Mucosa of rectum (tissue), 2 donors: ENCODE results near the gene CACNA1H.

Source experiments
- H3K27ac ChIP-seq, 2 donors: one replicate each; pipeline ENCODE4 v1.7.0; 2013; ENCODE audit warnings: inconsistent platforms in 2 of 2, low read depth in 2 of 2, low read length in 2 of 2
- H3K27me3 ChIP-seq, 2 donors: one replicate each; pipeline ENCODE4 v1.7.0; 2013; ENCODE audit warnings: low read length in 2 of 2; ENCODE audit not compliant: control insufficient read depth in 2 of 2, insufficient read depth in 2 of 2
- H3K36me3 ChIP-seq, 2 donors: one replicate each; pipeline ENCODE4 v1.7.0; 2013; ENCODE audit warnings: low read length in 2 of 2; ENCODE audit not compliant: control insufficient read depth in 2 of 2, insufficient read depth in 2 of 2
- H3K4me1 ChIP-seq, 2 donors: one replicate each; pipeline ENCODE4 v1.7.0; 2013; ENCODE audit warnings: low read length in 2 of 2, mild to moderate bottlenecking in 1 of 2; ENCODE audit not compliant: control insufficient read depth in 2 of 2, insufficient read depth in 2 of 2
- H3K4me3 ChIP-seq, 2 donors: one replicate each; pipeline ENCODE4 v1.7.0; 2013; ENCODE audit warnings: low read length in 2 of 2
- H3K9ac ChIP-seq, 2 donors: one replicate each; pipeline ENCODE4 v1.7.0; 2013; ENCODE audit warnings: low read length in 2 of 2, low read depth in 1 of 2, mild to moderate bottlenecking in 1 of 2
- H3K9me3 ChIP-seq, 2 donors: one replicate each; pipeline ENCODE4 v1.7.0; 2013; ENCODE audit warnings: low read length in 2 of 2; ENCODE audit not compliant: control insufficient read depth in 2 of 2
- donor health status: healthy.
- donor health status: Normal muscosa, but diverticular disease.

The CACNA1H gene

DNA sequence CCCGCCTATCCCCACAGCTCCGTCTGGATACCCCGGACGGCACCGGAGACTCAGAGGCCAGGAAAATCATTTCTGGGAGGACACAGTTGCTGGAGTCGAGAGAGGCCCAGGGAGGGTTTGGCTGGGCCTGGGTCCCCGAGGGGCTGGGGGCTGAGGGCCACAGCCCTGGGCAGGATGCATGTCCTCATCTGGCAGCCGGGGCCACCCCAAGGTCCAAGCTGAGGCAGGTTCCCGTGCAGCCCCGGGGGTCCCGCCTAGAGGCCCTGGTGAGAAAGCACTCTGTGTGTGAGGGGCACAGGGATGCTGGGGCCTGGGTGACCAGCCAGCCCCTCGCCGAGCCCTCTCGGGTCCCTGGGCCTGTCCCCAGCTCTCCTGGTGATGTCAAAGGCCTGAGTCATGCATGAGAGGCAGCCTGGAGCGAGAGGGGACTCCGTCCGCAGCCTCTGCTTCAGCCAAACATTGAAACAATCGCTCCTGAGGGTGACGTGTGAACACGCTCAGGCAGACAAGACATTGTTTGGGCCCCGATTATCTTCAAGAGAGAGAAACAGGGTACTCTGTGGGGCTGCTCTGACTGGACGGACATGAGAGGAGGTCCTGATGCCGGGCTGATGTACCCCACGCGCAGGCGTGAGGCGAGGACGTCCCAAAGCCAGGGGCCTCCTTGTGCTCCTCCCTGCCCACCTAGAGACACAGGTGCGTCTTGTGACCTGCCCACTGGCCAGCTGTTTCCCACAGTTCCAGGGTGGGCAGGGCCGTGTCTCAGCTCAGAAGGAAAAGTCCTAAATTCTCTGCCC is 31.1 kb upstream of the CACNA1H start:
- no peaks in the 10 kb centered on the region for H3K9me3 ChIP-seq
- no peak overlapping the region for H3K4me3 ChIP-seq
- H3K4me1 ChIP-seq = no peaks in the 10 kb centered on the region
- no peaks in the 10 kb centered on the region for H3K36me3 ChIP-seq
- H3K27me3 ChIP-seq = no peaks in the 10 kb centered on the region
- no peak overlapping the region for H3K27ac ChIP-seq
- H3K9ac ChIP-seq = no peak overlapping the region

DNA sequence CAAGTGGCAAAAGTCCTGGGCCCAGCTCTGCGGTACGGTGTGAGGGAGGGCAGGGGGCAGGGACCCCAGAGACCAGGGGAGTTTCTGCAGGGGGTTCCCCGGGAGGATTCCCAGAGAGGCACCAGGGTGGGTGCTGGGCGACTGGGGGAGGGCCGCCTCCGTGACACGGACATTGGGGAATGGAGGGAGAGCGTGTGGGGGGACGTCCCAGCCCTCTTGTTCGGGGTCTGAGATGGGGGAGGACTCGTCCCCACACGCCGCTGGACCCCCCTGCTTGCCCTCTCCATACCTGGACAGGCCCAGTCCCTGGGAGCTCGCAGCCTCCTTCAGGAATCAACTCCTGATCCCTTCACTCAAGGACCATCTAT is 30.5 kb upstream of the CACNA1H start:
- H3K9me3 ChIP-seq = no peaks in the 10 kb centered on the region
- H3K27me3 ChIP-seq = no peaks in the 10 kb centered on the region
- no peak overlapping the region for H3K27ac ChIP-seq
- H3K4me3 ChIP-seq = no peak overlapping the region
- no peaks in the 10 kb centered on the region for H3K4me1 ChIP-seq
- no peak overlapping the region for H3K9ac ChIP-seq
- H3K36me3 ChIP-seq = no peaks in the 10 kb centered on the region

DNA sequence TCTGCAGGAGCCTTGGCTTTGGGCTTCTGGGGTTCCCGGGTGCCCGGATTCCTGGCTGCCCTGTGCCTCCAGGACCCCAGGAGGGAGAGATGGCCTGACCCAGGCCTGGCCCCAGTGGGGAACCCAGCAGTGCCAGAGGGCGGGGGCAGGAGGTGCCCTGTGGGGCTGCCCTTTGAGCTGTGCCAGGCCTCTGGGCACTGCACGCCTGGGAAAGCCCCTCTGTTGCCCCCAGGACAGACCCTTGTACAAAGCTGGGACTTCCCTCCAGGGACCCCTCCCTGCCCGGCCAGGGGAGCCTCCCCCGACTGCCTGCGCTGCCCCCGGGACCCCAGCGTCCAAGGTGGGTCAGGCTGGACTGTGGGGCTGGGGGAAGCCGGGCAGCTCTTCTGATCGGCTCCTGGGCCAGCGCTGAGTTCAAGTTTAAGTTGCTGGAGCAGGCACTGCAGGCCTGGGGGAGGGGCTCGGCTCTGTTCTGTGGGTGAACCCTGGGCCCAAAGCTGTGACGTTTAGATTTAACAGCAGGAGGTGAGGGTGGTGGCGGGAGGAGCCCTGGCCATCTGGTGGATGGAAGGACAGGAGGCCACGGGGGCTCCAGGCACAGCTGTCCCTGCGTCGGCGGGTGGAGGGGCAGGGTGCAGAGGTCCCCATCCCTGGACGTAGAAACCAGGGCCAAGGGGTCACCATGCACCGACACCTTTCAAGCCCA is 29.2 kb upstream of the CACNA1H start:
- Histone ChIP-seq H3K4me1 (no peaks in the 10 kb centered on the region), H3K9me3 (no peaks in the 10 kb centered on the region), H3K4me3 (no peak overlapping the region), H3K36me3 (no peaks in the 10 kb centered on the region), H3K27me3 (no peaks in the 10 kb centered on the region), H3K27ac (no peak overlapping the region), H3K9ac (no peak overlapping the region)

DNA sequence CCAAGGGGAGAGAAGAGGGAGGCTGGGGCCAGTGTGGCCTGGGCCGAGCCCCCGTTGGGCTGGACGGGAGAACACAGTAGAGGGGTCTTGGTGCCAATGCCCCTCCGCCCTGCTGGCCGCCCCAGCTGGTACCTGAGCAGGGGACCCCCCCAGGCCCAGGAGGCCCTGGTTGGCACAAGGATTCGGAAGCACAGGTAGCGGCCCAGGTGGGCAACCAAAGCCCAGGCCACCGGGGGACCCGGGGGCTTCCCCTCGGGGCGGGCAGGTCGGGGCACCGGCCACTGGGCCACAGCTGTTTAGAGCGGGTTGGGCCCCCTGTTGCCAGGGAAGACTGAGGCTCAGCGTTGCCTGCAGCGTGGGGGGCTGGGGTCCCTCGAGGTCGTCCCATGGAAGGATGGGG is 28.6 kb upstream of the CACNA1H start:
- Histone ChIP-seq H3K27ac (no peak overlapping the region), H3K9ac (no peak overlapping the region), H3K4me3 (no peak overlapping the region), H3K36me3 (no peaks in the 10 kb centered on the region), H3K4me1 (no peaks in the 10 kb centered on the region), H3K27me3 (no peaks in the 10 kb centered on the region), H3K9me3 (no peaks in the 10 kb centered on the region)

DNA sequence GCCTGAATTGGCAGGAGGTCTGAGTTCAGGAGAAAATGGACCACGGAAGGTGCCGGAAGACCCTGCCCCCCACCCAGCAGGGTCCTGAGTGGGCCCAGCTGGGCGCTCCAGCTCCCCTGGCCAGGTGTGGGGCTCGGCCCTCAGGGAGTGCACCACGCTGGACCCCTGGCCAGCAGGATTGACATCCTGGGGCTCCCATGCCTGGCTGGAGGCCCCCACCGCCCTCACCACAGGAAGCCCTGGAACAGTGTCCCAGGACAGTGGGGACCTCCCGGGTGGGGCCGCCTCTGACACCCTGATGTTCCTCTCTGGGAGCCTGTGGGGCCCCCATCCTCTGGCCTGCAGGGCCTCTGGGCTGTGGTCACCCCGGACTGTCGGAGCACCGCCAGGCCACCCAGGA is 28.1 kb upstream of the CACNA1H start:
- Histone ChIP-seq H3K9ac (no peak overlapping the region), H3K9me3 (no peaks in the 10 kb centered on the region), H3K27me3 (no peaks in the 10 kb centered on the region), H3K27ac (no peak overlapping the region), H3K4me1 (no peaks in the 10 kb centered on the region), H3K4me3 (no peak overlapping the region), H3K36me3 (no peaks in the 10 kb centered on the region)

DNA sequence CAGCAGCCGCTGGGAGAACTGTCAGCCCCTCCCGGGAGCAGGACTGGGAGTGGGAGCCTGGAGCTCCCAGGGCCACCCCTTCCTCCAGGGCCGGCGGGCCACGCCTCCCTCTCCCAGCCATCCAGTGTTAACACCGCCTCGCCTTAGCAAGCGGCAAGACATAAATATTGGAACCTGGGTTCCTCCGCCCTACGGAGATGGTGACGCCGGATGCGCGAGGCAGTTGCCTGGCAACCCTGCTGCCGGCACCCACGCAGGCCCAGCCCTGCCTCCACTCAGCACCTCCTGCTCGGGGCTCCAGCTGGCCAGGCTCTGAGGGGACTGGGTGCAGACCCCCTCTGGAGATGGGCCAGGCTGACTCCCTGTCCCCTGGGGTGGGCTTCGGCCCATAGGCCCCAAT is 27.4 kb upstream of the CACNA1H start:
- Histone ChIP-seq H3K36me3 (no peaks in the 10 kb centered on the region), H3K27ac (no peak overlapping the region), H3K4me1 (no peaks in the 10 kb centered on the region), H3K9ac (no peak overlapping the region), H3K27me3 (no peaks in the 10 kb centered on the region), H3K4me3 (no peak overlapping the region), H3K9me3 (no peaks in the 10 kb centered on the region)

DNA sequence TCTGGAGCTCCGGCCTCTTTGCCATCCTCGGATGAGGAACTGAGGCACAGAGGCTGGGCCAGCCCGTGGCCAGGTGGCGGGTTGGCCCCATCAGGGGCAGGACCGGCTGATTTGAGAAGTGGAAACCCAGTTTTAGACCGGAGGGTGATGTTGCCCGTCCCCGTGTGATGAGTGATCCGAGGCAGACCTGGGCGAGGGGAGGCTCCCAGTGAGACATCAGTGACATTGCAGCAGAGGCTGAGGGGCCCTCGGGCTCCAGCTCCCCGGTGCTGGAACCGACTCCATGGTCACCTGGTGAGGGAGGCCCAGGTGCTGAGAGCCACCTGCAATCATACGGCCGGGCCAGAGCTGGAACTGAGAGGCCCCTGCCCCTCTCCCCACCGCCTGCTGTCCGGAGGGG is 26.9 kb upstream of the CACNA1H start:
- Histone ChIP-seq H3K9me3 (no peaks in the 10 kb centered on the region), H3K27me3 (no peaks in the 10 kb centered on the region), H3K4me3 (no peak overlapping the region), H3K27ac (no peak overlapping the region), H3K4me1 (no peaks in the 10 kb centered on the region), H3K36me3 (no peaks in the 10 kb centered on the region), H3K9ac (no peak overlapping the region)

DNA sequence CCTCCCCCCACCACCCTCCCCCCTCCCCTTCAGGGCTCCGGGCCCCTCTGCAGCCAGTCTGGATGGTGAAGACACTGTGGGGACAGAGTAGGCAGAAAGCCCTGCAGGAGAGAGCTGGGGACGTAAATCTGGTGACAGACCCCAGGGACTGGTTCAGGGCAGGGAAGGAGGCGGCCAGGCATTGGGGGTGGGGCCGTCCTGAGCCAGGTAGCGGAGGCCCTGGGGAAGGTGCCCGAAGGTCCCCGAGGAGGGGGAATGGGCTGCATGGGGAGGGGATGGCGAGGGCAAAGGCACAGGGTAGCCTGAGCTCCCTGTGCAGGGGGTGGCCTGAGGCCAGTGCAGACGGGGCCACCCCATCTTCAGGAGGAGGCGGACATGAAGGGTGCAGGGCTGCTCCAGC is 26.3 kb upstream of the CACNA1H start:
- Histone ChIP-seq H3K27me3 (no peaks in the 10 kb centered on the region), H3K36me3 (no peaks in the 10 kb centered on the region), H3K4me3 (no peak overlapping the region), H3K9ac (no peak overlapping the region), H3K27ac (no peak overlapping the region), H3K9me3 (no peaks in the 10 kb centered on the region), H3K4me1 (no peaks in the 10 kb centered on the region)

DNA sequence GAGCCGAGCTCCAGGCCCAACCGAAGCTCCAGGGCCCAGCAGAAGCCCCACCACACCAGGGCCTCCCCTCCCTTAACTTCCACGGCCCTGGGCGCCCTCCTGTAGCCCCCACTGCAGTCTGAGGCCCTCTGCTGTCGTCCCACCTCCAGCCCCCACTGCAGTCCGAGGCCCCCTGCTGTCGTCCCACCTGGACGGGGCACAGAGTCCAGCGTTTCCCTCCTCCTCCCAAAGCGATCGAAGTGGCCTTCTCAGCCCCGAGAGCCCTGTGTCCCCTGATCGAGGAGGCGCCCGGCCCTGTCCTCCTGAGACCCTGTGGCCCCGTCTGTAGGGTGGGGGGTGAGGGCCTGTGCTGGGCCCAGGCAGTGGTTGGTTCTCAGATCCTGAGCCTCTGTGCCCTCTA is 25.8 kb upstream of the CACNA1H start:
- Histone ChIP-seq H3K36me3 (no peaks in the 10 kb centered on the region), H3K9ac (no peak overlapping the region), H3K4me1 (no peaks in the 10 kb centered on the region), H3K4me3 (no peak overlapping the region), H3K9me3 (no peaks in the 10 kb centered on the region), H3K27ac (no peak overlapping the region), H3K27me3 (no peaks in the 10 kb centered on the region)

DNA sequence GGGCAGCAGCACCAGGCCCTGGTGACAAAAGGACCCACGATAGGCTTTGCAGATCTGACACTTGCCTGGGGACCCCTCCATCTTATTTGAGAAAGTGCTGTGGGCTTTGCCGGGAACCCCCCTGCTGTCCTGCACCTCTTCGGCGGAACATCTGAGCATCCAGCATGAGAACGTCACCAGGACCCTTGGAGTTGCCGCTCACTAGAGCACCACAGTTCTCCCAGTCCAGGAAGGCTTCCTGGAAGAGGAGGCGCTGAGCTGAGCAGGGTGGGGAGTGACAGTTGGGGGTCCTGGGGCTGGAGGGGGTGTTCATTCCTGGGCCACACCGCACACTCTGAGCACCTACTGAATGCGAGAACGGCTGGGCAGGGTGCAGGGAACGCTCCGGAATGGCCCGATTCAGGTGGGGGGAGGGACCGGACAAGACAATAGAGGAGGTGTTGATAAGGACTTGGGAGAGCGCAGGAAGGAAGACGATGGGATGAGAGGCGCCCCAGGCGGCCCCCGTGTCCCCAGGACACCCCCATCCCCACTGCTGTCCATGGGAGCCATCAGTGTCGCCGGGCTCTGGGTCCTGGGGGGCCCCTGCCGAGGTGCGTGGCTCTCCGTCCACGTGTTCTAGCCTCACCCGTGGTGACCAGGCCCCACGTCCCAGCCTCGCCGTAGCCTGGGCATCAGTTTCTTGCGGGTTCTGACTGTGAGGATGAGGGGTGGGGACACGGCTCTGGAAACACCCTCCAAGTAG is 24.8 kb upstream of the CACNA1H start:
- Histone ChIP-seq H3K9me3 (no peaks in the 10 kb centered on the region), H3K4me1 (no peaks in the 10 kb centered on the region), H3K4me3 (no peak overlapping the region), H3K36me3 (no peaks in the 10 kb centered on the region), H3K9ac (no peak overlapping the region), H3K27ac (no peak overlapping the region), H3K27me3 (no peaks in the 10 kb centered on the region)
